Neural progenitor cell (in vitro differentiated cells): ENCODE data around the gene POFUT1.

Experiments used
- CTCF ChIP-seq: fragments of 200-600 bp; sonication (generic); IDR thresholded peaks from 2 replicates; pipeline ENCODE4 v1.5.1; 2017; ENCODE audit warnings: antibody characterized with exemption, mild to moderate bottlenecking
- EZH2 ChIP-seq: fragments of 200-600 bp; sonication (generic); IDR thresholded peaks from 2 replicates; pipeline ENCODE4 v1.6.1; 2017; ENCODE audit warnings: antibody characterized with exemption, mild to moderate bottlenecking, moderate library complexity

GRCh38 chr20:32218156-32218900 lies 10.6 kb downstream of the POFUT1 start:
- TF ChIP-seq CTCF, result no peak
- TF ChIP-seq EZH2, result no peak
